ENCODE results near the gene RAB21.

DNA sequence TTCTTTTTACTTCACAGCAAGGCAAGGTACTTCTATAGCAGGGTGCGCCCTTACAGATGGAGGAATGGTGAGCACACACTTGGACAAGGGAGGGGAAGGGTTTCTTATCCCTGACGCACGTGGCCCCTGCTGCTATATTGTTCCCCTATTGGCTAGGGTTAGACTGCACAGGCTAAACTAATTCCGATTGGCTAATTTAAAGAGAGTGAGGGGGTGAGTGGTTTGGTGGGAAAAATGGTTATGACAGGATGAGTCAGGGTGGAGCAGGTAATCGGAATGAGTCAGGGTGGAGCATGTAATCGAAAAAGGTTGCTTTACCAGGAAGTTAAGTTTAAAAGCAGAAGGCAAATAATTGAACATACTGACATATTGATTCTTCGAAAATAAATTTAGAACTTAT lies 23.7 kb upstream of the RAB21 start:
- TF ChIP-seq POLR2A (IDR thresholded peaks at IDR 0.05) = no peak
- TF ChIP-seq, protein P1, sequence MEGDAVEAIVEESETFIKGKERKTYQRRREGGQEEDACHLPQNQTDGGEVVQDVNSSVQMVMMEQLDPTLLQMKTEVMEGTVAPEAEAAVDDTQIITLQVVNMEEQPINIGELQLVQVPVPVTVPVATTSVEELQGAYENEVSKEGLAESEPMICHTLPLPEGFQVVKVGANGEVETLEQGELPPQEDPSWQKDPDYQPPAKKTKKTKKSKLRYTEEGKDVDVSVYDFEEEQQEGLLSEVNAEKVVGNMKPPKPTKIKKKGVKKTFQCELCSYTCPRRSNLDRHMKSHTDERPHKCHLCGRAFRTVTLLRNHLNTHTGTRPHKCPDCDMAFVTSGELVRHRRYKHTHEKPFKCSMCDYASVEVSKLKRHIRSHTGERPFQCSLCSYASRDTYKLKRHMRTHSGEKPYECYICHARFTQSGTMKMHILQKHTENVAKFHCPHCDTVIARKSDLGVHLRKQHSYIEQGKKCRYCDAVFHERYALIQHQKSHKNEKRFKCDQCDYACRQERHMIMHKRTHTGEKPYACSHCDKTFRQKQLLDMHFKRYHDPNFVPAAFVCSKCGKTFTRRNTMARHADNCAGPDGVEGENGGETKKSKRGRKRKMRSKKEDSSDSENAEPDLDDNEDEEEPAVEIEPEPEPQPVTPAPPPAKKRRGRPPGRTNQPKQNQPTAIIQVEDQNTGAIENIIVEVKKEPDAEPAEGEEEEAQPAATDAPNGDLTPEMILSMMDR (IDR thresholded peaks at IDR 0.05) = no peak
